CD4-positive, alpha-beta T cell treated with Interleukin-1 beta for 1 hour (primary cell): ENCODE measurements around the gene IPCEF1.
"Not testable (repeated sequence)": the region's sequence is repeated elsewhere in the genome, so short reads cannot be mapped to it uniquely, and the experiment has no call there.

ENCODE experiments used
- DNase-seq, 2 donors: peaks; one replicate each; pipeline ENCODE4 v3.0.0-alpha.2; 2020 to 2022

Gene IPCEF1

GRCh38 chr6:154213782-154214181 lies 142.8 kb downstream of the IPCEF1 start:
- no peak for DNase-seq

DNA sequence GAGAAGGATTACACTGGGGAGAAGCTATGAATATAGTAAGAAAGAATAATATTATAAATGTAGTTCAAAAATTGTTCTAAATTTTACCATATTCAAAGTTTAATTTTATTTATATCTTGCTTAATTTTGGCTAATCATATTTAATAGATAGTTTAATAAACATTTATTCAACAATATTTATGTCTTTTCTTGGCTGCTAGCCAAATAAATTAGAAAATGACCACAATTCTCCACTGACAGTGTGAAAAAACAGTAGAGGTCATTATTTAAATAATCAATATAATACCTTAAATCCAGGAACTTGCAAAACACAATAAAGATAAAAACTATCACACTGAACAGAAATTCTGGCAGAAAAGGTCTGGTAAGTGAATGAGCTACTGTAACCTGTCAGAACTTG lies 145.9 kb downstream of the IPCEF1 start:
- no peak for DNase-seq

DNA sequence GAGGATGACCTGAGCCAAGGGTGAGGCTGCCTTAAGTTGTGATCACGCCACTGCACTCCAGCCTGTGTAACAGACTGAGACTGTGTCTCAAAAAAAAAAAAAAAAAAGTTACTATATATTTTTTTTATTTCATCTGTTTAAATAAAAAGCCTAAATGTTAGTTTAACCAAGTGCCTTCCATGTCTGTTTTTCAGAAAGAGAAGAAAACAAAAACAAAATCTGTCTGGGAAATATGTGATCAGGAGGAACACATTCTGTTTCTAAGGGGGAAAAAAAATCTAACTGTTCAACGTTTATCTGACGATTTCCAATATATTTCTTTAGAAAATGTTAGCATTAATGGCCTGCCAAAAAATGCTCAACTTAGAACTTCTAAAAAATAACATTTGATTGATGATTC lies 147.0 kb downstream of the IPCEF1 start:
- no peak for DNase-seq

GRCh38 chr6:154206996-154207395 lies 149.6 kb downstream of the IPCEF1 start:
- no peak for DNase-seq

DNA sequence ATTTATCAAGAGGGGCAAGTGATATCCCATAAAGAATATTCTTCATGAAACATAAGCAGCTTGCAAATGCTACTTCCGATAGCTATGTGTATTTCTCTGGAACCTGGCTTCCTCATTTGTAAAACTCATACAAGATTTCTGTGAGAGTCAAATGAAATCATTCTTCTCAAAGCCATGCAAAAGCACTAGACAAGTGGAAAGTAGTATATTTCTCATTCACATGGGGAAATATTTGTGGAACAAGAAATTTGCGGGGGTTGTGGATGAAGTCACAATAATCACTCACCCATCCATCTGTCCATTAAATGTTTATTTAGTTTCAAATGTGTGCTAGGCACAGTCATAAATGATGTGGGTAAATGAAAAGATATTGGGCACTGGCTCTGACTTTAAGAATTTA lies 150.5 kb downstream of the IPCEF1 start:
- DNase-seq, result no peak

GRCh38 chr6:154202958-154203357 lies 153.6 kb downstream of the IPCEF1 start:
- no peak for DNase-seq

DNA sequence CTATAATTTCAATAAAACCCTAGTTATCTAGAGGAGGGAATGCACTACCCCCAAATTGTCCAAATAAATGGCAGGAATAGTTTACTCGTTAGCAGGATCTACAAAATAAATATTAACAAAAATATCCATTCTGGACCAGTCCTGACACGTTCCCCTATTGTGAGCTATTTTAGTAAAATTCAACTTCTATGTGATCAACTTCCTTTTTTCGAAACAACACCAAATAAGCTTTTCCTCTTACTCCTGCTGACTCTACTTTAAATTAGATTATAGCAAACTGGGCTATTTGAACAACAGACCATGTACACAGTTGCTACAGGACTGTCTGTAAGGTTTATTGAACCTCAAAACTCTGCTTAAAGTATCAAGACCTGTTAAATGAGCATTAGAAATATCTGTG lies 154.3 kb downstream of the IPCEF1 start:
- no peak for DNase-seq

DNA sequence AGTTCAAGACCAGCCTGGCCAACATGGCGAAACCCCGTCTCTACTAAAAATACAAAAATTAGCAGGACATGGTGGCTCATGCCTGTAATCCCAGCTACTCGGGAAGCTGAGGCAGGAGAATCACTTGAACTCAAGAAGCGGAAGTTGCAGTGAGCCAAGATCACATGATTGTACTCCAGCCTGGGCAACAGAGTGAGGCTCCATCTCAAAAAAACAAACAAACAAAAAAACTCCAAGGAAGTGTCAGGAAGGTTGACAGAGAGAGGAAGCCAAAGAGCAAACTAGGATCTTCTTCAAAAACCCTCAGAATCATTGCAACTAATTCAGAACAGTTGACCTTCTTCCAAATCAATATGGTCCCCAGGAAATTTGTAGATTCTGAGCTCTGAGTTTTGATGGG lies 154.9 kb downstream of the IPCEF1 start:
- not testable (repeated sequence) for DNase-seq

DNA sequence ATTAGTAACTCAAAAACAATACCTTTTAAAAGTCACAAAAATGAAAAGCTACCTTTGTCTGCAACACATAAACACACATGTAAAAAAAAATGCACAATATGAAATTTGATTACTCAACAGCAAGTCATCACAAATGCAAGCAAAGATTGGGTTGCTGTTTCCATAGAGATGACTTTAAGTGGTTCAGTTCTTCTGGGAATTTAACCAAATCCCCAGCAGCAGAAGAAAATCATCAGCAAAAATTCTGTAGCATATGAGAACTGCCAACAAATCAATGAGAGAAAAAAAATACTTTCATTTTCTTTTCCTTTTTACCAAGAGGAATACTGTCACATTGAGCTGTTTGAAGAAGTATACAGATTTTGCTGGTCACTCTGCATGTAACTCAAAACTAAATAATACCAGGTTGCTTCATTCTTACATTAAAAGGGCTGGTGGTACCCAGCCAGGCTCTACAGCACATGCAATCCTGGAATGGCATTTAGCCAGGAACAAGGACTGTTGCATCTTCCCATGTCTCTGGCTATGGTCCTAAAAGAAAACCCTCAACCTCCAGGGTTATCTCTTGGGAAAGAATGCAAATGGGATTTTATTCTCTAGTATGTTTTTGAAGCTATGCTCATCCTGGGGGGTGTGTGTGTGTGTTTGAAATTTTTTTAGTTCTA lies 159.3 kb downstream of the IPCEF1 start:
- no peak for DNase-seq

DNA sequence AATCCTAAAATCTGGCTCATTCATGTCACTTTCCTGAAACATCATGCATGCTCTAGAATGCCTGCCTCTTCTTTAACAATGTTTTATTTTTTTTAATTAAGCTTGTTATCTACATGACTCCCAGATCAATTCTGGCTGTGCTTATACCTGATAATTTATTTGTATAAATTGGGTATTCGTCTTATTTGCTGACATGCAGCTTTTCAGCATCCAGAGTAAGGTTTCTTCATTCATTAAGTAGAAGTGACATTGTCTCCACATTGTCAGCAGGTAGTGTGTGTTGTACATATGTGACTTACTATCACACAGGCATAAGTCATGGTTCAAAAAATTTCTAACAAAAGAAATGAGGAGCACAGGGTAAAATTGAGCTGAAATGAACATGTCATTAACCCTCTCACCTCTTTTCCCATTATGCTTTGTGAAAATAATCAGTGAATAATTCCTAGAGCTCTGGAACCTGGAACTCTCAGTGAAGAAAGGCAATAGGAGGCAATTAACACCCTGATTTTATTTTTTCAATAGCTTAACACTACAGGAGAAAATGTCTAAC lies 160.2 kb downstream of the IPCEF1 start:
- DNase-seq, result no peak

DNA sequence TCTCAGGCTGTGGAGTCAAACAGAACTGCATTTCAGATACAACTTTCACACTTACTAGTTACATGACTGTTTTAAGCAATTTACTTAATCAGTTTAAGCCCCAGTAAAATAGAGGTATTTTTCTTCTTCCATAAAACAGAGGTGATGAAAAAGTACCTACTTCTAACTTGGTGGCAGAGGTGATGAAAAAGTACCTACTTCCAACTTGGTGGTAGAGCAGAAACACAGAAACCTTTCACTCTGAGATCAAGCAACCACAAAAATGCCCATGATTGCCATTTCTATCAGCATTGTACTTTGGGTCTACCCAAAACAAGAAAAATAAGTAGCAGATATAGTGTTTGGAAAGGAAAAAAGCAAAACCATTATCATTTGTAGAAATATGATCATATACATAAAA lies 168.9 kb downstream of the IPCEF1 start:
- DNase-seq, result no peak

GRCh38 chr6:154187203-154187602 lies 169.4 kb downstream of the IPCEF1 start:
- DNase-seq, result no peak

DNA sequence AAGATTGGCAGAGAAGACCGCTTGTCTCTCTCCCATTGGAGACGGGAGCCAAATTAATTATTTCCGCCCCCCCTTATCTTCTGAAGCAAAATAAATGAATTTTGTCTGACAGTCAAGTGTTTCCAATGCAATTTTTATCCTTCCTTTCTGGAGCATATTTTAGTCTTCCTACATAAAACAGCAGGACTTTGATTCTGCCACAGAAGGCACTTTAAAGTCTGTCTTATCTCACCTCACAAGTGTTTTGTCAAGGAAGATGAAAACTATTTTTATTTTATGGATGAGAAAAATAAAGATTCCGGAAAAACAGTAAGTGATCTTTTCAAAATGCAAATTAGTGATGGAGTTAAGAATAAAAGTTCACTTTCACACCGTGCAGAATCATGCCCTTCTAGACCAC lies 177.2 kb downstream of the IPCEF1 start:
- DNase-seq, result no peak

DNA sequence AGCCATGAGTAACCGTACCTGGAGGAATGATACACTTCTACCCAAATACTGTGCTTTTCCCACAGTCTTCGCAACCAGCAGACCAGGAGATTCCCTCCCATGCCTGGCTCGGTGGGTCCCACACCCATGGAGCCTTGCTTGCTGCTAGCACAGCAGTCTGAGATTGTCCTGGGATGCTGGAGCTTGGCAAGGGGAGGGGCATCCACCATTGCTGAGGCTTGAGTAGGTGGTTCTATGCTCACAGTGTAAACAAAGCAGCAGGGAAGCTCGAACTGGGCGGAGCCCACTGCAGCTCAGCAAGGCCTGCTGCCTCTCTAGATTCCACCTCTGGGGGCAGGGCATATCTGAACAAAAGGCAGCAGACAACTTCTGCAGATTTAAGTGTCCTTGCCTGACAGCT lies 184.2 kb downstream of the IPCEF1 start:
- DNase-seq, result not testable (repeated sequence)

DNA sequence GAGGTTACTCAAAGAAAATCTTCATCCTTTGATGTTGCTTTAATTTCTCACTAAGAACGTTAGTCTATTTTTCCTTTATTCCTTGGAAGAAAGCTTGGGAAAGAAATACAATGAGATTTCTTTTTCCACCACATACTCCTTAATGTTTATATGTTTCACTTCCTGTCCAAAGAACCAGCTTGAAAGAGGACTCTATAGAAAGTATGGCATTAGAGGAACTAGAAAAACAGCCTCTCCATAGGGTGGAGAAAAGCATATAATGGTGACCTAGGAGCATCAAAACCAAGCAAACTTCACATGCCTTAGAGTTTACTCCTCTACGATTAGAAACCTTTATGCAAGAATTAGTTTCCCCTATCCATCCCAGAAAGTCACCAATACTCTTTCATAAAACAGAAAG lies 186.5 kb downstream of the IPCEF1 start:
- no peak for DNase-seq

- no peak for DNase-seq
These were observed 187.3 kb downstream of the IPCEF1 start for GRCh38 chr6:154169193-154169847.

- no peak for DNase-seq
These were observed 189.5 kb downstream of the IPCEF1 start for GRCh38 chr6:154167126-154167525.

GRCh38 chr6:154166140-154166539 lies 190.5 kb downstream of the IPCEF1 start:
- no peak for DNase-seq

DNA sequence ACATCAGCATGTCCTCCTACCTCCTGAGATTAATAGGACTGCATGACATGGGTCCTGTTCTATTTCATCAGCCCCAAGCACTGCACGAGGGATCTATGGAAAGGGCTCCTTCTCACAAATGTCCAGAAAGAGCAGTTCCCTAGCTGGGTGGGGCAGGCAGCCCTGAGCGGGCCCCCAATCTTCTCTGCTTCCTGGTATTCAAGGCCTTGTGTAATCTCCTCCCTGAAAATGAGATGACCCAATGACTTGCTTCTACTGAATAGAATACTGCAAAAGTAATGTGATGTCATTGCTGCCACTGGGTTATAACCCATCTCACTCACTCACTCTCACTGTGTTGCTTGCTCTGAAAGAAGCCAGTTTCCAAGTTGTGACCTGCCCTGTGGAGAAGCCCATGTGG lies 191.1 kb downstream of the IPCEF1 start:
- DNase-seq, result no peak

- no peak for DNase-seq
These were observed 192.2 kb downstream of the IPCEF1 start for GRCh38 chr6:154164397-154164796.

GRCh38 chr6:154161689-154162088 lies 194.9 kb downstream of the IPCEF1 start:
- DNase-seq, result no peak

- no peak for DNase-seq
These were observed 197.5 kb downstream of the IPCEF1 start for GRCh38 chr6:154159126-154159525.

DNA sequence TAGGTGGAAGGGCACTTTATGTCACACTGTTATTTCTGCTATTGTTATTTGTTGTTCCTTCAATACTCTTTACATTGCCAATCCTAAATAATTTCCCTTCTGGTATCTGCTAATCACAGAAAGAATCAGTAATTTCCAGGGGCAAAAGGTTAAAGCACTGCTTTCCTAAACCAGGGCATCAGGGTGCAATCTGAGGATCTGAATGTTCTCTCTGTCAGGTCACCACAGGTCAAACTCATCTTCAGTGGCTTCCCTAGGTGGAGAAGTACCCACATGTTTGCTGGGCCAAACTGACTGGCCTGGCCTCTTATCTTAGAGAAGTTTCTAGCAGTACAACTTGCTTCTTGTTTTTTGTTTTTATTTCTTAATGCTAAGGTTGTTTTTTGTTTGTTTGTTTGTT lies 198.9 kb downstream of the IPCEF1 start:
- DNase-seq, result no peak

DNA sequence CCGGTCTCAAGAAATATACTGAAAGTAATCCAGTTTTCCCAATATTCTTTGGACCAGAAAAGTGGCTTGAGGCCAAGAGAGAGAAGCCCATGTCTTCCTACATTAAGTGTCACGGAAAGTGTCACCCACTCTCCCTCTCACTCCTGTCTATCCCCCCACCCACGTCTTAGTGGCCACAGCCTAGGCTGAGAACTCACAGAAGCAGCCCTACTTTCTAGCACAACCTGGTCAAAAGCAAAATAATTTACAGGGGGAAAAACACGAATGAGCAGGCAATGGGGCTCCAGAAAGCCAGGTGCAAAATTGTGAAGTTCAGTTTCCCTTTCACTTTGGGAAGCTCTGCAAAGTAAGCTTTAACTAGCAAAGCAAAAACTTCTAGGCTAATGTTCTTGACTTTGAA lies 199.5 kb downstream of the IPCEF1 start:
- DNase-seq, result peak in 1 of 2 donors; percentile 36
